Activated T-cell treated with anti-CD3 and anti-CD28 coated beads for 24 hours (primary cell): Measurements from ENCODE around the gene UCHL5.
"Not testable (repeated sequence)": the region's sequence is repeated elsewhere in the genome, so short reads cannot be mapped to it uniquely, and the experiment has no call there.

Experiments used
- DNase-seq: peaks from one replicate; pipeline ENCODE4 v3.0.0-alpha.2; 2020; ENCODE audit warnings: low read depth

UCHL5 gene

DNA sequence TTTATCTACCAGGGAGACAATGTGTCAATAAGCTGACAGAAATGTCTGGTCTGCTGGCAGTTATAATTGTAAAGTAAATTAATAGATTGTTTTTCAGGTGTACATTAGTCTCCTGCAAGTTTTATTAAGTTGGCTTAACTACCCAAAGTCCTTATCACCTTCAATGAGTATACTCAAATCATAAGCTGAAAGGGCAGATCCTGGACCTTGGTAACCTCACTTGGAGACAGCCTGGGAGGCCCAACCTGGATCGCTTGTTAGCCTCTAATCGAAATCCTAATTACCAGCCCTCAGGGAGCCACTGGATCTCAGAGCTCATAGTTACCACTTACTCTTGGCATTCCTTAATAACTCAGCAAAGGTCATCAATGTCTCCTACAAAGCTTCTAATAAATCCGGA lies 49.7 kb downstream of the UCHL5 start:
- DNase-seq, result no peak

DNA sequence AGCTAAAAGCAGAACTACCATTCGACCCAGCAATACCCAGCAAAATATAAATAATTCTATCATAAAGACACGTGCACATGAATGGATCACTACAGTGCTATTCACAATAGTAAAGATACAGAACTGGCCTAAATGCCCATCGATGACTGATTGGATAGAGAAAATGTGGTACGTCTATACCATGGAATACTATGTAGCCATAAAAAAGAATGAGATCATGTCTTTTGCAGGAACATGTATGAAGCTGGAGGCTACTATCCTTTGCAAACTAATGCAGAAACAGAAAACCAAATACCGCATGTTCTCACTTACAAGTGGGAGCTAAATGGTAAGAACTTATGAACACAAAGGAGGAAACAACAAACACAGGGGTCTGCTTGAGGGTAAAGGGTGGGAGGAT lies 53.4 kb downstream of the UCHL5 start:
- DNase-seq, result no peak

DNA sequence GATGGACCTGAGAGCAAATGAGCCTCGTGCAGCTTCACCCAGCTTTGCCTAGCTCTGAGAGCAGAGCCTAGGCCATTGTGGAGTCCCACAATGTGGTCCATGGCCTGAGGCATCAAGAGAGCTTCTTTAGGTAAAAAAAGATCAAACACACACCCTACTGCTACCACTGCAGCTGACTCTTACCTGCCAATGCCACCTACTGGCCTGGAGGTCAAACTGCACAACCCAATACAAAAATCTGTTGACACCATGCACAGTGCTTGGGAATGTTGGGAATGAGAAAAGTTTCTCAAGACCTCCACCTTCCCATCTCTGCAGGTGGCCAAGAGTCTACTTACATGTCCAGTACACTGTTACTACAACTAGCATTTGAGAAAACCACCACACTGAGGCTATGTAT lies 60.6 kb downstream of the UCHL5 start:
- no peak for DNase-seq

DNA sequence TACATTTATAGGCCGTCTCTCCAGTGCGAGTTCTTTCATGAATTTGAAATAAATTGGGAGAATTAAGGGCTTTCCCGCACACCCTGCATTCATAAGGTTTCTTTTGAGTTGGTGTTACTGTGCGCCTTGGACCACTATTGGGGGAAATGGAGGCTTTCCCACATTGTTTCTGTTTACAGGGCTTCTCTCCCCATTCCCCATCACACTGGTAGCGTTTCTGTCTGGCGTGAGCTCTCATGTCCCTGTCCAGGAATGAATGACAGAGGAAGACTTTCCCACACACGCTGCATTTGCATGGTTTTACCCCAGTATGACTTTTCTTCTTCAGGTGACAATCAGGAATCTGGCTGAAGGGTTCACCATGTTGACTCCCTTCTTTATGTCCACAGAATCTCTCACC lies 65.0 kb downstream of the UCHL5 start:
- DNase-seq, result no peak

DNA sequence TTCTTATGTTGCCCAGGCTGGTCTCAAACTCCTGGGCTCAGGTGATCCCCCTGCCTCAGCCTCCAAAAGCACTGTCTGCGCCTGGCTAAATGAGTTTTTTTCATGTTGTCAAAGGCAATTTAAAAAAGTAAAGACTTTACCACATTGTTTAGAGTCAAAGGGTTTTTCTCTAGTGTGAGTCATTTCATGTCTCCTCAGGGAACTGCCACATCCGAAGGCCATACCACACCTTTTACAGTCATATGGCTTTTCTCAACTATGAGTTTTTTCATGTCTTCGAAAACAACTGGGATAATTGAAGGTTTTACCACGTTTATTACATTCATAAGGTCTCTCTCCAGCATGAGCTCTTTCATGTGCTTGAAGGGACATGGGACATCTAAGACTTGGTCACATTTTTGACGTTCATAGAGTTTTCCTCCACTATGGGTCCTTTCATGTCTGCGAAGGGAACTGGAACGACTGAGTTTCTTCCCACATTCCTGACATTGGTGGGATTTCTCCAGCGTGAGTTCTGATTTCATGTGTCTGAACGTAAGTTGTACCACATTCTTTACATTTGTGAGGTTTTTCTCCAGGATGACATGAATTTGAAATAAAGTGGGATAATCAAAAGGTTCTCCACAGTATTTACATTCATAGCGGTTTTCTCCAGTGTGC lies 65.6 kb downstream of the UCHL5 start:
- no peak for DNase-seq

DNA sequence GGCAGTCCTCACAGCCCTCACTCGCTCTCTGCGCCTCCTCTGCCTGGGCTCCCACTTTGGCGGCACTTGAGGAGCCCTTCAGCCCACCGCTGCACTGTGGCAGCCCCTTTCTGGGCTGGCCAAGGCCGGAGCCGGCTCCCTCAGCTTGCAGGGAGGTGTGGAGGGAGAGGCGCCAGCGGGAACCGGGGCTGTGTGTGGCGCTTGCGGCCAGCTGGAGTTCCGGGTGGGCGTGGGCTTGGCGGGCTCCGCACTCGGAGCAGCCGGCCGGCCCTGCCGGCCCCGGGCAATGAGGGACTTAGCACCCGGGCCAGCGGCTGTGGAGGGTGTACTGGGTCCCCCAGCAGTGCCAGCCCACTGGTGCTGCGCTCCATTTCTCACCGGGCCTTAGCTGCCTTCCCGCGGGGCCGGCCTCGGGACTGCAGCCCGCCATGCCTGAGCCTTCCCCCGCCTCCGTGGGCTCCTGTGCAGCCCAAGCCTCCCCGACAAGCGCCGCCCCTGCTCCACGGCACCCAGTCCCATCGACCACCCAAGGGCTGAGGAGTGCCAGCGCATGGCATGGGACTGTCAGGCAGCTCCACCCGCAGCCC lies 72.3 kb downstream of the UCHL5 start:
- DNase-seq, result not testable (repeated sequence)

DNA sequence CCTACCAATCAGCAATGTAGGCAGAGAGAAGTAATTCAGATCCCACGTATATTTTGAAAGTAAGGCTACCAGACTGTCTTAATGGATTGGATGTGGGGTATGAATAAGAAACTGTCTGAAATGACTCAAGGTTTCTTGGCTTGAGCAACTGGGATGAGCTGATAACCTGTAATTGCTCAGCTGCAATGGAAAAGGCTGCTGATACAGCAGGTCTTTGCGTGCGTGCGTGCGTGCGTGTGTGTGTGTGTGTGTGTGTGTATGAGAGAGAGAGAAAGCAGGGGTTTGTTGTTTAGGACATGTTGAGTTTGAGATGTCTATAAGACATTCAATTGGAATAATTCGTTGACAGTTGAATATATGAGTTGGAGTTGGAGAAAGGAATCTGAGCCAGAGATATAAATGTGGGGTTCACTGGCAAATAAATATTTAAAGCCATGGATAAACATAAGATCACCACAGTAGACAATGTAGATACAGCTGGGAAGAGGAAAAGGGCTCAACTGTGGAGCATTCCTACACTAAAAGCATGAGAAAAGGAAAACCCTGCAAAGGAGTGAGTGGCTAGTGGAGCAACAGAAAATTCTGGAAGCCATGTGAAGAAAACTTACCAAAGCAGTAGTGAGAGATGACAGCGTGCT lies 72.9 kb downstream of the UCHL5 start:
- DNase-seq, result no peak

DNA sequence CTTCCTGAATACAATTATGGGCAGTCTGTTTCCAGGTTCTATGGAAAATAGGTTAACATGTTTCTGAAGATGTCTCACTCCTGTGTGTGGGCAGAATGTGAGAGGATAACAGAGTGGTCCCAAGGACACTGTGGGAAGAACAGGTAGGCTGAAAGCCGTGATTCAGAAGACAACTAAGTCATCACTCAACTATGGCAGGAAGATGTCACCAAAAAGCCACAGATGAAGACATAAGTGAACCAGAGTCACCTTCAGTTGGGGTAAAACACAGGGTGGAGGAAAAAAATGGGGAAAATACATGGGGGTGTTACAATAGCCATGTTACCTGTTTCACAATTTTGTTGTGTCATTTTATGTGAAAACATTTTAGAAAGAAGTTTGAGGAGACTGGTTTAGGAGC lies 75.1 kb downstream of the UCHL5 start:
- DNase-seq, result no peak

DNA sequence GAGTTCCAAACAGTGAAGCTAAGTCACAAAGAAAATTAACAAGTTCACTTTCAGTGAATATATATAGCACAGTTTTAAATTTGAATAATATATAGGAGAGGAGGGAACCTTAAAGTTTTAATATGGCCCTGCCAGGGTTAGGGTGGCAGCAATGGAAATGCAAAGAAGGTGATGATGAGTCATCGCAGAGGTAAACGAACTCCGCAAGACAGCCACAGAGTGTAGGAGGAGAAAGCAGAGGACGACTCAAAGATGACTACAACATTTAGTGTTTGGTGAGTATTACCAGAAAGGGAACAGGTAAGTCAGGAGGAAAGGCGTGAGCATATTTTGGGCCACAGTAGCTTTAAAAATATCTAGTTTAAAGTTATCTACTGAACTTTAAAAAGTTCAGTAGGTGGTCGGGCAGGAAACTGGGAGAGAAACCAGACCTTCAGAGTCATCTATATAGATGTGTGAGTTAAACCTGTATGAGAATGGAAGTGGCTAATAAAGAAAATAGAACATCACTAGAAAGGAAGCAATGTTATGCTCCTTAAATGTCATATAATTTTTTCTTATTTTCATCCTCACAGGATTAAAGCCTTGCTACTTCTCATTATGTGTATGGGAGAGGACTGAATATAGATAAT lies 75.7 kb downstream of the UCHL5 start:
- DNase-seq, result peak; percentile 20

DNA sequence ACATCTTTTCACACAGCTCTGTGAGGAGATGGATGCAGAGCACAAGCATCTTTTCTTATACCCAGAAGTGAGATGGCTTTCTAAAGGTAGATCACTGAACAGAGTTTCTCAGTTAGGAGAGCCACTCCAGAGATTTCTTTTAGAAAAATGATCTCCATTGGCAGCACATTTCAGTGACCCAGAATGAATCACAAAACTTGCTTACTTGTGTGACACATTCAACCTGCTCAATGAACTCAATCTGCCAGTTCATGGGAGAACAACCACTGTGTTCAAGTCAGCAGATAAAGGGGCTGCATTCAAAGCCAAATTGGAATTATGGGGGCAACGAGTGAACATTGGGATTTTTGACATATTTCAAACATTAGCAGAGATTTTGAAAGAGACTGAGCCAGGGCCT lies 78.3 kb downstream of the UCHL5 start:
- no peak for DNase-seq

DNA sequence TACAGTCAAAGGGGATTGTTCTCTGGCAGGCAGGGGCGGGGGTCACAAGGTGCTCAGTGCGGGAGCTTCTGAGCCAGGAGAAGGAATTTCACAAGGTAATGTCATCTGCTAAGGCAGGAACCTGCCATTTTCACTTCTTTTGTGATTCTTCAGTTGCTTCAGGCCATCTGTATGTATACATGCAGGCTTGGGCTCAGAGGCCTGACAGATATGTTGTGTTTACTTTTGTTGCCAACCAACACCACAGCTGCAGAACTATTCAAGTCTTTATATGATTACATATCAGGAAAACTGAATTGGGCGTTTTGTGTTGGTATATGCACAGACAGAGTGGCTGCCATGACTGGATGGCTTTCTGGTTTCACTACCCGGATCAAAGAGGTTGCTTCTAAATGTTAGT lies 78.8 kb downstream of the UCHL5 start:
- DNase-seq, result not testable (repeated sequence)

DNA sequence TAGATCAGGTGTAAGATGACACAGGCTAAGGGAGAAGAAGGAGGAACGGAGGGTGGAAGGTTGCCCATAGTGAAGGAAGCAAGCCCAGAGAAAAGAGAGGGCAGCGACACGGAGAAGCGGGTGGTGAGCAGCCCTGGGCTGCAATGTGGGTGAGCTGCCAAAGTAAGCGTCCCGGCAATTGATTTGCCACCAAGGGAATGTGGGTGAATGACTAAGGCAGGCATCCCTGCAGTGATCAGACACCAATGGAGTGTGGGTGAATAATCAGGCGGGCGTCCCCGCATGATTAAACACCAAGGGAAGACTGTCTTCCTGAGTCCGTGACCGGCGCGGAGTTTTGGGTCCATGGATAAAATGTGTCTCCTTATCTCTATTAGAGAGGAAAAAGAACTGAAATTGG lies 79.6 kb downstream of the UCHL5 start:
- no peak for DNase-seq

DNA sequence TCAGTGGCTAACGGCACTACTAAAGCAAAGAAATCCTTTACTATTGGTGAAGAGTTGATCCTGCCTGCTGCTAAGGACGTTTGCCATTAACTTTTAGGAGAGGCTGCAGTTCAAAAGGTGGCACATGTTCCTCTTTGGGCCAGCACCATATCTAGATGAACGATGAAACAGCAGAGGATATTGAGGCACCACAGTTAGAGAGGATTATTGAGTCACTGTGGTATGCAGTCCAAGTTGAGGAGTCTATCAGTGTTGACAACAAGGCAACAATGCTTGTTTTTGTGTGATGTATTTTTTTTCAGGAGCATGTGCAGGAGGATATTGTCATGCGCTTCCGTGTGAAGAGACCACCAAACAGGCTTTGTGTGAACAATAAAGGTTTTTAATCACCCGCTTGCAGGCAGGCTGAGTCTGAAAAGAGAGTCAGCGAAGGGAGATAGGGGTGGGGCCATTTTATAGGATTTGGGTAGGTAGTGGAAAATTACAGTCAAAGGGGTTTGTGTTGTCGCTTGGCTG lies 80.9 kb downstream of the UCHL5 start:
- no peak for DNase-seq

DNA sequence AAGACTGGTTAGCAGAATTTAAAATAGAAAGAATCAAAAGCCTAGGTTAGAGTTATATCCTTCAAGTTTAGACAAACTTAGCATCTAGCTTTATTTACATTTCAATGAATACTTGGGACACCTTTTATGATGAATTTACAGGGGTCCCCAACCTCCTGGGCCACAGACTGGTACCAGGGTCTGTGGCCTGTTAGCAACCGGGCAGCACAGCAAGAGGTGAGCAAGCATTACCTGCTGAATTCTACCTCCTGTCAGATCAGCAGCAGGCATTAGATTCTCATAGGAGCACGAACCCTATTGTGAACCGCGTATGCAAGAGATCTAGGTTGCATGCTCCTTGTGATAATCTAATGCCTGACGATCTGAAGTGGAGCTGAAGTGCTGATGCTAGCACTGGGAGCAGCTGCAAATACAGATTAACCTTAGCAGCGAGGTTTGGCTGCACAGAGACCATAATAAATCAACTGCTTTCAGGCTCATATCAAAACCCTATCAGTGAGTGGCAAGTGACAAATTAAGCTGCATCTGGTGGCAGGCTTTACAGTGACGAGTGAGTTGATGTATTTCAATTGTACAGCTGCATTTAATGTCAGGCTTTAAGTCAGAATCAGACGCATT lies 82.0 kb downstream of the UCHL5 start:
- DNase-seq, result no peak

DNA sequence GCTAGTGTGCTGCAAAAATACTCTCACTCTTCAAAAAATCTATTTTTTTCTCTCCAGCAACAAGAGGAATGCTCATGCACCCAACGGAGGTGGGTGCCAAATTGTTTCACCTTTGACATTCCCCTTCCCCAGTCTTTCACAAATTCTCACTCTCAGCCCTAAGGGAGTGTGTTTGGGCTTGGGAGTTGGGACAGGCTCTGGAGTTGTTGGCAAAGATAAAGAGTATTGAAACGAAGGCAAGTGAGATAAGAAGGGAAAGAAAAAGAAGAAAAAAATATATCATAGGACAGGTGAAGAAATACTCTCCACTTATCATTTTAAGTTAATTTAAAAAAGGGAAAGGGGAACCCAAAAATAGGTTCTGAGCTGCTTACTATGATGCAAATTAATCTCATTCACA lies 82.6 kb downstream of the UCHL5 start:
- DNase-seq, result no peak

DNA sequence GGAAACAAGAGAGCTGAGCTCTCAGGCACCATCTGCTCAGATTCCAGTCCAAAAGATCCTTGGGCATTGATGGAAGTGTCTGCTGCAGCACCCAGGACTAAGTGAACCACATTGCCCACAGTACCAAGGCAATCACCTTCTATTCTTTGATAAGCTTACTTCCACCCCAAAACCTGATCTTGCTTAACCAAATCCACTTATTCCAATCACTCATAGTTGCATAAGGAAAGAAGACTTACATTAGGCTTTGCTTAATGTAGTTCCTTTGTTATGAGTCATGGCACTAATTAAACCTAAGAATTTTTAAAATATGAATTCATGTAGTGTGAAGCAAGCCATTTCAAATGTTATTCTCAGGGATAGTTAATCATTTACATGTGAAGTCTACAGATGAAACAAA lies 84.5 kb downstream of the UCHL5 start:
- DNase-seq, result no peak

DNA sequence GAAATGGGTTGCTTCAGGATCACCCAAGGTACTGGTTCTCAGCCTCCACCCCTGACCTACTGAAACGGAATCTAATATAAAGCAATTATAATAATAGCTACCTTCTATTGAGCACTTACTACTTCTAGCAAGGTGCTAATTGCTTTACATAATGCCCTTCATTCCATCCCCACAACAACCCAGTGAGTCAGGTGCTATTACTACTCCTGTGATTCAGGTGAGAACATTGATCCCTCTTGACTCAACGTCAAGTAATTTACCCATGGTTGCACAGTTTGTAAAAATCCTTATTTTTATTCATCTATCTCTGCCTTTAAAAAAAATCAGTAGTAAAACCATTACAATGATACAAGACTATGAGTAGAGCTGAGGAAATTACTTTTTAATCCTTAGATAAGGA lies 85.2 kb downstream of the UCHL5 start:
- no peak for DNase-seq

DNA sequence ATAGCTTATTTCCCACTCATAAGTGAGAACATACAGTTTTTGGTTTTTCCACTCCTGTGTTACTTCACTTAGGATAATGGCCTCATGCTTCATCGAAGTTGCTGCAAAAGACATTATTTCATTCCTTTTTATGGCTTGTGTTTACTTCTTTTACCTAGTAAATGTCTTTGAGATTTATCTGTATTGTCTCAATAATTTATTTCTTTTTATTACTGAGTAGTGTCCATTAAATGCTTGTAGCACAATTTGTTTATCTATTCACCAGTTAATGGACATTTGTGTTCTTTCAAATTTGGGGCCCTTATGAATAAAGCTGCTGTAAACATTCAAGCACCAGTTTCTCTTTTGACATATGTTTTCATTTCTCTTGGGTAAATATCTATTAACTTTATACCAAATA lies 86.0 kb downstream of the UCHL5 start:
- no peak for DNase-seq

DNA sequence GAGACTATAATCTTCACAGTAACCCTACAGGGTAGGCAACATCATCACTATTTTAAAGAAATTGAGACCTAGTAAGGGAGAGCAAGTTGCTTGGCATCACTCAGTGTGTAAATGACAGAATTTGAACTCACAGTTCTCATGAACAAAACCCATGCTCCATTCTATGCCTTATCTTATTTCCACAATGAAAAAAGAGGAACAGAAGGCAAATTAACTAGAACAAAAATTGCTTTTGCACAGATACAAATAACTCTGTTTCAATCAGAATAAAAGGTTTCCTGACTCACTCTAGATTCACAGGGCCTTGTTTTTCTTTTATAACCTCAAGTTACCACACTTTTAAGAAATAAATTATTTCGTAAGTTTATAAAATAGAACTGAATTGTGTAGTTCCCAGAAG lies 90.1 kb downstream of the UCHL5 start:
- no peak for DNase-seq

DNA sequence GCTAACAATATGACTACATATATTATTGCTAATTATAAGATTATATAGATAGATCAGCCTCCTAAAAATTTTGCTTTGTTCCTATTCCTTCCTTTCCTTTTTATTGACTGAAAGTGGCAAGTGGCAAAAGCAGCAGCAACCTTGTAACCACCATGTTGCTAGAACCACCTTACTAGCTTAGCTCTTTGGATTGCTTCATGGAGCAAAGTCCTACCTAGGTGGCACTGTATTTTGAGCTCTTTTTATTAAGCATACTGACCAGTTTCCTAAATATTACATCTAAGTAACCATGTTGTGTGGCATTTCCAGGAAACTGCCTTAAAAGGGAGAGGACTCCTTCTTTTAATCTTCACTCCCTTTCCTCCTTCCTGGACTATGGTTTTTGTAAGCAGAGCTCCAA lies 90.8 kb downstream of the UCHL5 start:
- DNase-seq, result no peak

DNA sequence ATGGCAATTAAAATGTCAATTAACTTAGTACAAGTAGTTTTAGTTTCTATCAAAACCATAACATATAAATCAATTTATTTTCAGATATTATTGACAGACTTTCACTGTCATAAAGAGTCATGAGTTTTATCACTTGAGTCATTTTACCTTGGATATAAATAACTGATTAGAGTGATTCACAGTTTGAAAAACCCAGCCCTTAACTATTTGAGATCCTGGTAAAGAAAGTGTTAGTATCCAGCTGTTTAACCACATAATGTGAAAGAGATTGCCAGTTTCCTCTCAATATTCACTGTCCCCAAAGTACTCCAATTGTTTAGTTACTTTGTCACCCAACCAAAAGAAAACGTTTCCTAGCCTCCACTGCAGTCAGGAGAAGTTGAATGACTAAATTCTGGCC lies 91.3 kb downstream of the UCHL5 start:
- DNase-seq, result no peak

DNA sequence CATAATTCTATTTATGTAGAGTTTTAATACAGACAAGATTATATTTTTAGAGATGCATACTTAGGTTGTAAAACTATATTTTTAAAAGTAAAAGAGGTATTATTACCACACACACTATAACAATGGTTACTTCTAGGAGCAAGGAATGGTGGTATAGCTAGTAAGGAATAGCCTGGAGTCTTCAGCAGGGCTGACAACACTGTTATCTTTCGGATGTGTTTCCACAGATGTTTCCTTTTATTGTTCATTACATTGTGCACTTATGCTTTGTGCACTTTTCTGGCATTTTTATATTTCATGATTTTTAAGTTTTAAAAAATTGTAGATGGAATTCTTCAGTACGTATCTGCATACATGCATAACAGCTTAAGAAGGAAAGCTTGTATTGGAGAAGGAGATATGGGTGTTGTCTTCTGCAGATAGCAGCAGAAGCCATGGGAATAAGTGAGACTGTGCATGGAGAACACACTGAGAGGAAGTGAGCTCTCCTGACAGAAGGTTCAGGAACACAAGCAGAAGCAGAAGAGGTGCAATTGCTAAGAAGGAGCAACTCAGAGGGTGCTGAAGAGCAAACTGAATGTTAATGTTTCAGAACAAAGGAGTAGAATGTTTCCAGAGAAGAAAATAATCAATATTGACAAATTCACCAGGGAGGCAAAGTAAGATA lies 91.8 kb downstream of the UCHL5 start:
- DNase-seq, result no peak
